Stimulated activated CD4-positive, alpha-beta T cell treated with anti-CD3 and anti-CD28 coated beads, Interleukin-1b, Interleukin-23, amount 100 ng/mL, for 4 hours (primary cell): Measurements from ENCODE around the gene UBE2E2.
"Not testable (repeated sequence)": the region's sequence is repeated elsewhere in the genome, so short reads cannot be mapped to it uniquely, and the experiment has no call there.

ENCODE experiments used
- DNase-seq, 2 donors: peaks; one replicate each; pipeline ENCODE4 v3.0.0-alpha.2; 2020; ENCODE audit warnings: low read depth in 2 of 2

The UBE2E2 gene

GRCh38 chr3:23202921-23203707 lies at the start of gene UBE2E2:
Gene UBE2E2, plus strand, starts transcription at chr3:23203327.
- DNase-seq = peak; percentile 46 to 58

- no peak for DNase-seq
Measured at GRCh38 chr3:23153436-23153835, 49.7 kb upstream of the UBE2E2 start.

- DNase-seq = no peak
Measured at GRCh38 chr3:23157331-23157730, 45.8 kb upstream of the UBE2E2 start.

GRCh38 chr3:23159929-23160328 lies 43.2 kb upstream of the UBE2E2 start:
- no peak for DNase-seq

- no peak for DNase-seq
Measured at GRCh38 chr3:23161308-23161707, 41.8 kb upstream of the UBE2E2 start.

- DNase-seq = no peak
Measured at GRCh38 chr3:23161896-23162570, 41.1 kb upstream of the UBE2E2 start.

GRCh38 chr3:23162934-23163333 lies 40.2 kb upstream of the UBE2E2 start:
- DNase-seq = no peak

GRCh38 chr3:23164746-23165145 lies 38.4 kb upstream of the UBE2E2 start:
- DNase-seq = no peak

GRCh38 chr3:23165571-23165970 lies 37.6 kb upstream of the UBE2E2 start:
- no peak for DNase-seq

GRCh38 chr3:23166276-23166675 lies 36.9 kb upstream of the UBE2E2 start:
- DNase-seq = no peak

GRCh38 chr3:23166845-23167244 lies 36.3 kb upstream of the UBE2E2 start:
- no peak for DNase-seq

- no peak for DNase-seq
Measured at GRCh38 chr3:23169551-23169950, 33.6 kb upstream of the UBE2E2 start.

GRCh38 chr3:23170291-23170690 lies 32.8 kb upstream of the UBE2E2 start:
- no peak for DNase-seq

GRCh38 chr3:23172059-23172458 lies 31.1 kb upstream of the UBE2E2 start:
- no peak for DNase-seq

GRCh38 chr3:23174426-23175039 lies 28.6 kb upstream of the UBE2E2 start:
- no peak for DNase-seq

GRCh38 chr3:23175341-23176083 lies 27.6 kb upstream of the UBE2E2 start:
- DNase-seq = no peak

GRCh38 chr3:23176839-23177238 lies 26.3 kb upstream of the UBE2E2 start:
- DNase-seq = not testable (repeated sequence)

GRCh38 chr3:23182996-23183513 lies 20.1 kb upstream of the UBE2E2 start:
- no peak for DNase-seq

GRCh38 chr3:23183731-23184130 lies 19.4 kb upstream of the UBE2E2 start:
- DNase-seq = peak in 1 of 2 donors; percentile 2

GRCh38 chr3:23185861-23186260 lies 17.3 kb upstream of the UBE2E2 start:
- DNase-seq = no peak

- no peak for DNase-seq
Measured at GRCh38 chr3:23189187-23189586, 13.9 kb upstream of the UBE2E2 start.

GRCh38 chr3:23192816-23193215 lies 10.3 kb upstream of the UBE2E2 start:
- DNase-seq = no peak
